ENCODE data around the gene PTPRT.

GRCh38 chr20:42938441-42939205 is 251.1 kb downstream of the PTPRT start:
- TF ChIP-seq REST (IDR thresholded peaks at IDR 0.05; ENCODE audit: low read depth): no peak
- no peak for TF ChIP-seq YY1 (IDR thresholded peaks at IDR 0.05; ENCODE audit: extremely low read depth, insufficient replicate concordance, low read depth, low read length)
- no peak for TF ChIP-seq CTCF (IDR thresholded peaks at IDR 0.05 in 2 of 3, conservative IDR thresholded peaks at IDR 0.05 in 1 of 3; ENCODE audit: borderline replicate concordance in 1 of 3, insufficient read depth in 1 of 3, low read depth in 2 of 3, low read length in 2 of 3)
- no peak for TF ChIP-seq POLR2A (IDR thresholded peaks at IDR 0.05; ENCODE audit: borderline replicate concordance, extremely low read depth, insufficient read depth, insufficient read length)
- TF ChIP-seq CEBPB (IDR thresholded peaks at IDR 0.05; ENCODE audit: low read depth): no peak
- no peak for TF ChIP-seq EGR1 (IDR thresholded peaks at IDR 0.05; ENCODE audit: low read depth)
- TF ChIP-seq ZBTB33 (IDR thresholded peaks at IDR 0.05; ENCODE audit: extremely low read depth, insufficient replicate concordance, low read length): no peak
- TF ChIP-seq FOSL1 (IDR thresholded peaks at IDR 0.05; ENCODE audit: low read depth): no peak
- TF ChIP-seq ATF3 (IDR thresholded peaks at IDR 0.05): no peak
- TF ChIP-seq TCF7L2 (IDR thresholded peaks at IDR 0.05; ENCODE audit: borderline replicate concordance, extremely low read depth, insufficient read depth, insufficient read length): no peak
- no peak for TF ChIP-seq RAD21 (IDR thresholded peaks at IDR 0.05; ENCODE audit: low read depth)

Data from HCT116 (cell line).